Measurements from ENCODE around the gene BORCS5.

Gene BORCS5

GRCh38 chr12:12439636-12440035 is 82.8 kb downstream of the BORCS5 start:
- peak; percentile 80 for DNase-seq

GRCh38 chr12:12440784-12441428 is 84.0 kb downstream of the BORCS5 start:
- DNase-seq: no peak

DNA sequence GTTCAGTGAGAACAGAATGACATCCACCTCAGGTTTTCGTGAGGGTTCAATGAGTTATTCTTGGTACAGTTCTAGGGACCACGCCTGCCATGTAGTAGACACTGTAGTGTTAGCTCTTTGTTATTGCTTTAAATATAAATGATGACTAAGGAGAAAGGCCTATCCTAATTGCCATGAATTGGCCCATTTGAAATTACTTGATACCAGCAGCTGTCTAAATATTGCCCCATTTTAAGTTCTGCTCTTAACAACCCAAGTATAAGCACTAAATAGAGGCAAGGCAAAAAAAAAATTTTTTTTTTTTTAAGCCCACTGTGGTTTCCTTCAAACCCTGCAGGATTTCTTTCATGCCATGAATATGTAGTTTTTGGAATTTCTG is 84.5 kb downstream of the BORCS5 start:
- DNase-seq: no peak

DNA sequence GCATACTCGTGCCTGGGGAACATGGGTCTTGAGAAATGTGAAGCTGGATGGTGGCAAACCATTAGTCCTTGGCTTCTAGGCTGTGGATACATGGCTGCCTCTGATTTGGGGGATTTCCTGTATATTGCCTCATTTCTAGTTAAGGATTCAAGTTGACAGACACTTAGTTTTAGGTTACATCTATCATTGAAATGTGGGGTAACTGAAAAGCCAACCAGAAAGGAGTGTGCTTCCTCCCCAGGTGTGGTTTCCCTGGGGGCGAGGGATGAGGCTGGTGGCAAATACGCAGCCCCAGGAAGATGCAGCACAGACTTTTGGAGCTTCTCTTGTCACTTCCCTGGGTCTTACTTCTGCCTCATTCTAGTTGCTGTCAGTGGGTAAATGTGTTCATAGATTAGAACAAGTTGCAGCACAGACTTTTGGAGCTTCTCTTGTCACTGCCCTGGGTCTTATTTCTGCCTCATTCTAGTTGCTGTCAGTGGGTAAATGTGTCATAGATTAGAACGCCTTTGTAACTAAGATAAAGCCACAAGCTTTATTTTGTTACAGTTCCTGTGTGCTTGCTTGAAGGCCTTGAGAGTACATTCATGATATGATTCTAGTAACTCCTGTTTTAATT is 85.1 kb downstream of the BORCS5 start:
- DNase-seq: peak; percentile 18

DNA sequence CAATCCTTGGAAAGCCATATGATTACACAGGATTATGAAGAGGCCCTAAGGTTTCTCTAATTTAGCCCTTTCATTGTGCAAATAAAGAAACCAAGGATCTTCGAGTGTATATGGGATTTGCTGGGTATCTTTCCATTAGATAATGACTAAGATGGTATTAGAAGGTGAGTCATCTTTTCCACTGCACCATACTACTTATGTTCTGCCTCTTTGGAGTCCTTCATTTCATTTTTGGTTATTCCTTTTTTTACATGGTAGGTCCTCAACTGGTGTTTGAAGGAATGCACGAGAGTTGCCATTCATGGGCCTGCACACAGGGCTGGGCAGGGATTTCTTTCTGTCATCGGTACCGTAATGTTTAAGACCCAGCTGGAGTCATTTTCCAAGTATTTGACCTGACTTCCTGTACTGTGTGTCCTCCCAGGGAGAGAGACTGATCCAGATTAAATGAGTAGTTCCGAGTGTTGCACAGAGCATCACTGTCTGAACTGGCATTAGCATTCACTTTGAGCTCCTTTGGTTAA is 85.7 kb downstream of the BORCS5 start:
- DNase-seq: peak; percentile 62

DNA sequence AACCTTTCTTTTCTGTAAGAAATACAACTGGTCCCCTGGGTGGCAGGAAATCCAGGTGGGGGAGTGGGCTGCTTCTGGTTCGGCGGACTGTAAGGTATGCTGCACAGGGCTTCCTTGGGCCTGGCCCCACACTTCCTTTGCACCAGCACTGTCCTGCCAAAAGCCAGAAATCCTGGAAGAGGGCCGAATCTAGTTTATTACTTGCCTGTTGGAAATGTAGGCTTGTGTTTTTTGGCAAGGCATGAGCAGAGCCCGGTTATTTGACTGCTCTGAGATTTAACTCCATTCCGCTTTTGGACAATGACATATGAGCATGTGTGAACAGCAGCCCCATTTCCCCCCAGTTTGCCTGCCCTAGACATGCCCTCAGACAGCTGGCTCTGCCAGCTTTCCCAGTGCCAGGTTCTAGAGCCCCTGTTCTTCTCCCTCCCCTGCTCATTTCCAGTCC is 86.6 kb downstream of the BORCS5 start:
- no peak for DNase-seq

DNA sequence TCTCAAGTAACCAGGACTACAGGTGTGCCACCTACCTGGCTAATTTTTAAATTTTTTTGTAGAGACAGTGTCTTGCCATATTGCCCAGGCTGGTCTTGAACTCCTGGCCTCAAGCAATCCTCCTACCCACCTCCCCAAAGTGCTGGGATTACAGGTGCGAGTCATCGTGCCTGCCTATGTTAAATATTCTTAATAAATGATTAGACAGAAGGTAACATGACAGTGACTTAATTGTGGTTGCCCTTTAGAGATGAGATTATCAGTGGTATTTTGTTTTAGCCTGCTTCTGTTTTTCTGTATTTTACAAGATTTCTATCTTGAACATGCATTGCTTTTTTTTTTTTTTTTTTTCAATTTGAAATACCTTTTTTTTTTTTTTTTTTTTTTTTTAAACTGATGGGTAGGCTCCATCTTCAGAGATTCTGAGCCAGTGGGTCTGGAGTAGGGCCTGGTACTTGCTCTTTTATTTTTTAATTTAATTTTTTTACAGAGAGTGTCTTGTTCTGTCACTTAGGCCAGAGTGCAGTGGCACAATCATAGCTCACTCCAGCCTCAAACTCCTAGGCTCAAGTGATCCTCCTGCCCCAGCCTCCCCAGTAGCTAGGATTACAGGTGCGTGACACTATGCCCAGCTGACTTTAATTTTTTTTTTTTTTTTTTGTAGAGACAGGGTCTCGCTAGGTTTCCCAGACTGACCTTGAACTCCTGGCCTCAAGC is 88.4 kb downstream of the BORCS5 start:
- no peak for DNase-seq

GRCh38 chr12:12445882-12446181 is 89.0 kb downstream of the BORCS5 start:
- DNase-seq: peak; percentile 18

DNA sequence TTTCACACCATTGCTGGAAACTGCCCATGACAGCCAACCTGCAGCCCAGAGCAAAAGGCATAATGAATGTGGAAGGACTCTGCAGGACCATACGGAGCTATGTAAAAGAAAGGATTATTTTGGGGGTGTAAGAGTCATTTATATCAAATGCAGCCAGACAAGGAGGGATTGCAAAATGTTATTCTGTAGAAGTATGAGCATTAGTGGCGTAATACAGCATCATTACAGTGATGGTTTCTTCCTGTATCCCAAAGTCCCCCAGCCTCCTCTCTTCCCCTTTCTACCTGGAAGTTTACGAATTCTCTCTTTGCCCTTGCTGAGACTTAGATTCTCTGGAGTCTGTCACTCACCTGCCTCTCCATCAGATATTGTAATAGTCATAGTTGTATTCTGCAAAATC is 89.9 kb downstream of the BORCS5 start:
- DNase-seq: no peak

DNA sequence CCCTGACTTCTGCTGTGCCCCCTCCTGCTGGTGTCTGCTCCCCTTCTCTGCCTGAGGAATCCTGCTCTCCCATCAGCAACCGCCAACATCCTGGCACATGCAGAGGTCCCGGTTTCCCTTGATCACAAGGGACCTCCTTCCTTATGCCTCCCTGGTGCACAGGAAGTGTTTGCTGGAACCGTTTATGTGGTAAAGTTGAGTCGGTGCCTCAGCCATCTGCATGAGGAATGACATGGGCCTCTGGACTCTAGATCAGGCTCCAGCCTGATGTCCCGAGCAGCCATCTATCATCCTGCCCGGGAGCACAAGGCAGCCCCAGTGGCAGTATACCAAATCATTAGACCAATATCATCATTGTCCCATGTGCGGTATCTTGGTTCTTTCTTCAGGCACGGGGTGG is 90.4 kb downstream of the BORCS5 start:
- DNase-seq: no peak

GRCh38 chr12:12447837-12448236 is 91.0 kb downstream of the BORCS5 start:
- no peak for DNase-seq

DNA sequence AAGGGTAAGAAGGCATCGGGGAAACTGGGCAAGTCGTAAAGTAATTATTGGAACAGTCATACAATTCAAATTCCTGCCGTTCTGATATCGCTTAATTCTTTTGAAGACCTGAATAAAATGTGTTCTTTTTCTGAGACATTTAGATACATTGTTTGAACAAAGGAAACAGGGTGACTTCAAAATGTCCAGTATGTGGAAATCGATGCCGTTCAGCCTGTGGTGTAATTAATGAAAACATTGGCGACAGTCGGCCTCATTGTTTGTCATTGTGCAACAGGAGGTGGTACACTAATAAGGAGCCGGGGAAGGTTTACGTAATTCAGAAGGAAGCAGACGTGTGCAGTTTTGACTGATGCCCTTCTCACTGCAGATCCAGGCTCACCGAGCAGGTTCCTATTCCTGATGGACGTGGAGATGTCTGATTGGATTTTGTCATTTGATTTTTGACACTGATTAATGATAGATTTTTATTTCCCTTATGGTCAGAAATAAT is 92.7 kb downstream of the BORCS5 start:
- DNase-seq: no peak

- DNase-seq: no peak
Measured at GRCh38 chr12:12450043-12450471, 93.2 kb downstream of the BORCS5 start.

- DNase-seq: no peak
Measured at GRCh38 chr12:12451098-12451497, 94.2 kb downstream of the BORCS5 start.

DNA sequence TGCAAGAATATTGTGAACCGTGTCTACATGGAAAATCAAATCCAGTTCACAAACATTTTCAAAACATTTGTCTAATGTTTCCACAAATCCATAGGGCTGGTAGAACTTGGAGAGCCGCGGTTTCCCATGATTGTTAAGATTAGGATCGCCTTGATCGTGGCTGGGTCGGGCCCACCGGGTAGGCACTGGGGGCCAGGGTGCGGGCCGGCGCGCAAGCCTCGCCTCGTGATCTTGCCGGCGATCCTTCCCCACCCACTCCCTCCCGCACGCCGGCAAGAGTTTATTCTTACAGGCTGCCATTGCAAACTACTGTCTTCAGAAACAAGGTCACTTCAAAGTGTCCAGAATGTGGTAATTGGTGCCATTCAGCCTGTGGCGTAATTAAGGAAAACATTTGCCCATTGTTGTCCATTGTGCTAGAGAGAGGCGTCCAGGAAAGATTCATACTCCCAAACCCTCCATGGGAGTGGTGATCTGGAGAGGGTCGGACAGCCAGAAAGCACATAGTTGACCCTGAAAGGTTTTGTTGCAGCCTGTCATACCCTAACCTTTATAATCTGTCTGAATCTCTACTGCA is 95.5 kb downstream of the BORCS5 start:
- no peak for DNase-seq

GRCh38 chr12:12453635-12454034 is 96.8 kb downstream of the BORCS5 start:
- no peak for DNase-seq

- DNase-seq: no peak
Measured at GRCh38 chr12:12454315-12454714, 97.4 kb downstream of the BORCS5 start.

DNA sequence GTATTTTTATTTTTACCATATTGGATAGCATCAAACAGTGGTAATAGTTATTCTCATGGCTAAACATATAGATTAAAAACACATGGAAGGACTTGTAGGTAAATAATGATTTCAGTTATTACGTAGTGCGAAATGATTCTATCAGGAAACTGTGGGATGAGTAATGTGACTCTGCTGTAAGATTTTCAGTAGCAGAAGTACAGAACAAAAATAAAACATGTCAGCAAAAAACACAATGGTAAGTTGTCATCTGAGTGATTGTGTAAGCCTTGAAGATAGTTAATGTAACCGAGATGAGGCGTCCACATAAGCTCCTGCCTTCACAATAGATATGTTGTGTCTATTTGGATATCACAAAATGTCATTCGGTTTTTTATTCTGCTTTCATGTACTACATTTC is 99.8 kb downstream of the BORCS5 start:
- DNase-seq: no peak

DNA sequence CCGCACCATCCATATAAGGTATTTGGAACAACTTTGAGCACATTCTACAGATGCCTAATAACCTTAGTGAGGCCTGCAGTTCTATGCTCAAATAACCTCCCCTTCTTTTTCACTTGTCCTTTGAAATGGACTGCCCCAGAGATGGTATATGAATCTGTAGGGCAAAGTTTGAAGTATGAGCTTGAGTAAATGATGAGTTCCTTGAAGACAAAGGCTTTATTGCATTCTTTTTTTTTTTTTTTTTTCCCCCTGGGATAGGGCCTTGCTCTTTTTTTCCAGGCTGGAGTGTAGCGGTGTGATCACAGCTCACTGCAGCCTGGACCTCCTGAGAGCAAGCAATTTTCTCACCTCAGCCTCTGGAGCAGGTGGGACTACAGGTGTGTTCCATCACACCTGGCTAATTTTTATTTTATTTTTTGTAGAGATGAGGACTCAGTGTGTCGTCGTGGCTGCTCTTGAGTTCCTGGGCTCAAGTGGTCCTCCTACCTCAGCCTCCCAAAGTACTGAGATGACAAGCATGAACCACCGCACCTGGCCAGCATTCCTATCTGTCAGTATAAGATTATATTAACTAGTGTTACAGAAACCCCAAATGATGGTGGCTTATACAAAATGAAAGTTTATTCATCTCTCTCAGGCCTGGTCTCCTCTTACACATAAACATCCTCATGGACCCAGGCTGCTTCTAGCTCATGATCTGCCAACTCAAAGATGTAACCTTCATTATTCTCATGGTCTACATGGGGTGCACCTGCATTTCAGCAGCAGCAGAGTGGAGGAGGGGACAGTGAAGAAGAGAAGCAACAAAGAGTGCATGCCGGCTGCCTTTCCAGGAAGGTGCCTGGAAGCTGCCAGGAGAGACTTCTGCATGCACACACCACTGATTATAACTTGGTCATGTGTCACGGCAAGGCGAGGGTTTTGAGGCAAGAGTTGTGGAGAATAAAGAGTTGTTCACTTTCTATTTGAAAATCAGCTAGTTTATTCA is 104.4 kb downstream of the BORCS5 start:
- DNase-seq: no peak

DNA sequence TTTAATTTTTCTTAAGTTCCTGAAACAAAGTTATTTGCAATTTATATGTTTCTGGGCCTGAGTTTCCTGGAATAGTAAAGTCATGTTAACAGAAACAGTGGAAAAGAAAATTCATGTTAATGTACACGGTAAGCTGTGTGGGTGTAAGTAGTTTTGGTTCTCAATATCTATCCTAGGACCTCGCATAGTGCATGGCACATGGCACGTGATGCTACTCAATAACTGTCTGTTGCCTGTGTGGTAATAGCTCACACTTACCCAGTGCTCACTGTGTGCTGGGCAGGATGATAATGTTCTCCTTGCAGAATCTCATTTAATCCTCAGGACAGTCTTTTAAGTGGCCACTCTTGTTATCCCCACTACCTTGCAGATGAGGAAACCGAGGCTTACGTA is 105.0 kb downstream of the BORCS5 start:
- no peak for DNase-seq

- DNase-seq: no peak
Measured at GRCh38 chr12:12465522-12465921, 108.6 kb downstream of the BORCS5 start.

DNA sequence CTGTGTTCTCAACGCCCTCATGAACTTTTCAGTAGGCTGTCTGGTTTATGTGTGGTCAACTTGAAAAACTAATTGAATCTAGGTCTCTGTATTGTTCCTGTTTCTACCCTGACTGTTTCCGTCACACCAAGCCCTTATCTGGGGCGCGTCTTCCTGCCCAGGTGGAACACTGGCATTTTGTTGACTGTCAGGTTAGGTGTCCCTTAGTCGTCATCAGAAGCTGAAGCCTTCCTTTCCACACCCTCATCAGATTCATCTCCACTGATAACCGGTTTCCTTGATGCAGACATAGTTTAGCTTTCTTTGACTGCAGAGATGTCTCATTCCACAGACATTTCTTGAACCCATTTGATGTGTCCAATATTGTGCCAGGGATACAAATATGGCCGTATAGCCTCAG is 109.3 kb downstream of the BORCS5 start:
- no peak for DNase-seq
